NCI-H2171 treated with DMSO at 0.1 percent for 48 hours (cell line): ENCODE data around the gene SPTB.
A peak's percentile ranks its signal among the peaks of the same experiment; 100 is the strongest.

Experiments used
- DNase-seq: peaks from one replicate; lab custom pipeline; 2025; lab: John Stamatoyannopoulos, UW

SPTB gene

DNA sequence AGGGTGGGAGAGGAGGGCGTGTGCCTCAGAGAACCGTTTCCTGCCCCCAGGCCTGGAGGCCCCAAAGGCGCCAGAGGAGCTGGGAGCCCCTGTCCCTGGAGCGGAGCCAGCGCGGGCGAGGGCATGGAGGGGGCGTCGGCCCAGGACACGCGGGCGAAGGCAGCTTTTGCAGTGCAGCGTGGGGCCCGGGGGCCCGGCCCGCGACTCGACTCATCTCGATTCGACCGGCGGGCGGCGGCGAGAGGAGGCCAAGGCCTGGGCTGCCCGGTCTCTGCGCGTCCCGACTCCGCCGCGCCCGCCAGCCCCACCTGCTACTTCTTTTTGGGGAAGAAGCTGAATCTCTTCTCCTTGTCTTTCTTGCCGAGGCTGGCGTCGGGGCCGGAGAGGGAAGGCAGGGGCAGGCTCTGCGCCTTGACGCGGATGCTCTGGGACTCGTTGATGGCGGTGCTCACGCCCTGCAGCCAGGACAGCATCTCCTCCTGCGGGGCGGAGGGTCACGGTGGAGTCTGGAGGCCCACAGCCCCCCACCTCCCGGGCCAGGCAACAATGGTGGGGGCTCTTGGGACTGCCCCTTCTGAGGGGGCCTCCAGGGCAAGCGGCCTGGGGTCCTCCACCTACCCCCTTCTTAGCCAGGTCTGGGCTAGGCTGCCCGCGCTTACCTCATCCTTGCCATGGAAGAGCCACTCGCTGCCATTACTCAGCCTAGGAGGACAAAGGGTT, 130.6 kb downstream of the SPTB start:
- DNase-seq, result no peak

DNA sequence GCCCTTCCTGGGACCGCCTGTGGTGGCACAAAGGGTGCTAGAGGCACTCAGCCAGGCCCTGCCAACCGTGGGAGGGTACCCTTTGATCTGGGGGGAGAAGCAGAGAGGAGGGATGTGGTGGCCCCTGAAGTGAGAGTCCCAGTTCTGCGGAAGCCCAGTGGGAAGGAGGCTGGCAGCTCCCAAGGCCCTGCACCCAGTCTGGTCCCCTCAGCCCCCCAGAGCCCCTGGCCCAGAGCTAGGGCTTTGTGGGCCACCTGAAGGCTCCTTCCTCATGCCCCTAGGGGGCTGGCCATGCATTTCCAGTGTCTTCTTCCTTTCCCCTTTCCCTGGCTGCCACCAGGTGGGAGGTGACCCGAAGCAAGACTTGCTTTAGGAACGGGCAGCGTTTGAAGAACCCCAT, 131.2 kb downstream of the SPTB start:
- no peak for DNase-seq

DNA sequence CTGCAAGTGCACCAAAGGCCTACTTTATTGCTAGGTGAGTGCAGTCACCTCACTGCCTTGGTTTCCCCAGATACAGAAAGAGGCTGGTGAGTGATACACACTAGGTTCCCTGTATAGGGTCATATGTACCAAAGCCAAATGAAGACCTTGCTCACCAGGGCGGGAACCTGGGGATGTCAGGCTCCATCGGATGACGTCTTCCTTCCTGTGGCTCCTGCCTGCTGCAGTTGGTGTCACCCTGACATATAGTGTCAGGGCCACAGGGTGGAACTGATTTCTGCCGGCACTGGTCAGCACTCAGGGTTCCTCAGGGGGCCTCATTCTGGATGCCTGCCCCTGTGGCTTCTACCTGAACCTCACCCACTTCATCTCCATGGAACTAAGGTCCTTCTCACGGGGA, 132.4 kb downstream of the SPTB start:
- no peak for DNase-seq

DNA sequence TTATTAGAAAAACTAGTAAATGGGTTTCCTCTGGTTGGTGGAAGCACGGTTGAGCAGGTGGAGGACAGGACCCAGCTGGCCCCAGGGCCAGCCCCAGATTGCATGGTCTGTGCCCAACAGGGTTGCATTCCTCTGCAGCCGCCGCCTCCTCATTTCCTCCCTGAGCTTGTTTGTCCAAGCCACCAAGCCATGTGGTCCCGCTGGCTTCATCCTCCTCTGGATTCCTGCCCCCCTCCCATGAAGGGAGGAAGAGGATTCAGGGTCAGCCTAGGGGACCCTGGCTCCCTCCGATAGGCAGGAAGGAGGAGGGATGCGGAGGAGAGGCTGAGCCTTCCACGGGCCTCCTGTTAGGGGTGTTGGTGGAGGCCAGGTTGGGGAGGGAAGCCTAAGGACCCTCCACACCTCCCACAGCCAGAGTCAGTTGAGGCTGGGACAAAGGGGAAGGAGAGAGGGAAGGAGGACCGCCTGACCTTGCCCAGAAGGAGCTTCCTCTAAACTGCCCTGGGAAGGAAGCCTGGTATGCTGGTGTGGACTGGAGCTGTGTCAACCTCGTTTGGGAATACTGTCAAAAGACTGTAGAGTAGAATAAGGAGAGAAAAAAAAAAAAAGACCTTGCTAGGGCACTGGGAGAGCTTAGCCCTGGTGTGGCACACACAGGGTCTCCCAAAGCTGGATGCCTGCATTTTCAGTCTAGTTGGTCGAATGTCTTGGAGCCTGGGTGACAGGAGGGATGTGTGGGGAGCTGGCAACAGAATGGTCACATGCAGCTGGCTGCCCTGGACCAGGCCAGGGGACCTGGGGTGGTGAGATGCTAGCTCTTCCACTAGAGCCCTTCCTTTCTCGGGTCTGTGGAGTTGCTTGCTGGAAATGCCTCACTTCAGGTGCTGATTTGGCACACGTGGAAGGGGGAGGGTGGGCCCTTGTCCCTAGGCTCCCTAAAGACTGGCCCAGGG, 133.1 kb downstream of the SPTB start:
- no peak for DNase-seq

DNA sequence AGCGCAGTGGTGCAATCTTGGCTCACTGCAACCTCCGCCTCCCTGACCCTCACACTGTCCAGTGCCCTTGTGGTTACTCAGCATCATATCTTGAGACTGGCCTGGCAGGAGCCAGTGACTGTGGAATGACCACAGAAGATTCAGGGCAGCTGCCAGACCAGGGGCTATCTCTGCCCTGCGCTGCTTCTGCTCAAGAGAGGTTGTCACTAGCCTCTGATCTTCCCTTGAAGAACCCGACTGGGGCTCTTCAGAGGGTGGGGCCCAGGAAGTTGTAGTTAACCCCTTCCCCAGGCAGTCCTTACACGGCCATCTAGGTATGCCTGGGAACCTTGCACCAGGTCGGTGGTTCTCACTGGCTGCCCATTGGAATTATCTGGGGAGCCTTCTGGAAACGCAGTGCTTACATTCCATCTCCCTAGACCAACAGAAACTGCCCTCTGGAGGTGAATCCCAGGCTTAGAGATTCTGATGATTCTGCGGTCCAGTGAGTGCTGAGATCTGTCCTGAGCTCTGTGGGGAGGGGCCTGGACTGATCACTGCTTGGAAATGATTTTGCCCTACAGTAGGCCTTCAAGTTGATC, 134.1 kb downstream of the SPTB start:
- no peak for DNase-seq

DNA sequence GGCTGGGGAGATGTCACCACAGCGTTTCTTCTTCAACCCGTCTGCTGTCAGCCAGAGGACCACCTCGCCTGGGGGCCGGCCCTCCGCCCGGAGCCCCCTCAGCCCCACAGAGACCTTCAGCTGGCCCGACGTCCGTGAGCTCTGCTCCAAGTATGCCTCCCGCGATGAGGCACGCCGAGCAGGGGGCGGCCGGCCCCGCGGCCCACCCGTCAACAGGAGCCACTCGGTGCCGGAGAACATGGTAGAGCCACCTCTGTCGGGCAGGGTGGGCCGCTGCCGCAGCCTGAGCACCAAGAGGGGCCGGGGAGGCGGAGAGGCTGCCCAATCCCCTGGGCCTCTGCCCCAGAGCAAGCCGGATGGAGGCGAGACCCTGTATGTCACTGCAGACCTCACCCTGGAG, 136.6 kb downstream of the SPTB start:
- DNase-seq, result no peak

DNA sequence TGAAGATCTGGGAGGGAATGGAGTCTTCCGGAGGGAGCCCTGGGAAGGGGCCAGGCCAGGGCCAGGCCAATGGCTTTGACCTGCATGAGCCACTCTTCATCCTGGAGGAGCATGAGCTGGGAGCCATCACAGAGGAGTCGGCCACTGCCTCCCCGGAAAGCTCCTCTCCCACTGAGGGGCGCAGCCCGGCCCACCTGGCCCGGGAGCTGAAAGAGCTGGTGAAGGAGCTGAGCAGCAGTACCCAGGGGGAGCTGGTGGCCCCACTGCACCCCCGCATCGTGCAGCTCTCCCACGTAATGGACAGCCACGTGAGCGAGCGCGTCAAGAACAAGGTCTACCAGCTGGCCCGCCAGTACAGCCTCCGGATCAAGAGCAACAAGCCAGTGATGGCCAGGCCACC, 137.7 kb downstream of the SPTB start:
- DNase-seq, result no peak

DNA sequence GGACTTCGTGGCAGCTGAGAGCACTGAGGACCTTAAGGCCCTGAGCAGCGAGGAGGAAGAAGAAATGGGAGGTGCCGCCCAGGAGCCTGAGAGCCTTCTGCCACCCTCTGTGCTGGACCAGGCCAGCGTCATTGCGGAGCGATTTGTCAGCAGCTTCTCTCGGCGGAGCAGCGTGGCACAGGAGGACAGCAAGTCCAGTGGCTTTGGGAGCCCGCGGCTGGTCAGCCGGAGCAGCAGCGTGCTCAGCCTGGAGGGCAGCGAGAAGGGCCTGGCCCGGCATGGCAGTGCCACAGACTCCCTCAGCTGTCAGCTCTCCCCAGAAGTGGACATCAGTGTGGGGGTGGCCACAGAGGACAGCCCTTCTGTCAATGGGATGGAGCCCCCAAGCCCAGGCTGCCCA, 138.5 kb downstream of the SPTB start:
- DNase-seq, result no peak

DNA sequence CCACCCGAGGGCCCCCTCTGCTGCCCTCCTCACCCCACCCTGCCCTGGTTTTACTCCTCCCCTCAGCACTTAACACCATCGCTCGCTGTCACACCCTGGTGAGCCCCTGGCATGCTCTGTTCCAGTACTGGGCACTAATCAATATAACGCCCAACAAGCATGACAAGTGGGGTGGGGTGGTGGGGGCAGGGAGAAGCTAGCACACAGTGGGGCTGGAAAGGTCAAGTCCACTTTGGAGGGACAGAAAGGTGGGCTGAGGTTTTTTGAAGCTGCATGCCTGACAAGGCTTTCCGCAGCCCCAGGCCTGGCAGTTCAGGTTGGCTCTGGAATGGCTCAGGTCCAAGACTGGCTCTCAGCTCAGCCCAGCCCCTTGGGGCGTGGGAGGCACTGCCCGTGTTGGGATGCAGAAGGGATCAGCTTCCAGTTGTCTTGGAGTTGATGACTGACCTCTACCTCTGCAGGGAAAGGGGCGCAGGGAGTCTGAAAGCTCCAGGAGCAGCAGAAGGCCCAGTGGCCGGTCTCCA, 141.4 kb downstream of the SPTB start:
- DNase-seq, result no peak

DNA sequence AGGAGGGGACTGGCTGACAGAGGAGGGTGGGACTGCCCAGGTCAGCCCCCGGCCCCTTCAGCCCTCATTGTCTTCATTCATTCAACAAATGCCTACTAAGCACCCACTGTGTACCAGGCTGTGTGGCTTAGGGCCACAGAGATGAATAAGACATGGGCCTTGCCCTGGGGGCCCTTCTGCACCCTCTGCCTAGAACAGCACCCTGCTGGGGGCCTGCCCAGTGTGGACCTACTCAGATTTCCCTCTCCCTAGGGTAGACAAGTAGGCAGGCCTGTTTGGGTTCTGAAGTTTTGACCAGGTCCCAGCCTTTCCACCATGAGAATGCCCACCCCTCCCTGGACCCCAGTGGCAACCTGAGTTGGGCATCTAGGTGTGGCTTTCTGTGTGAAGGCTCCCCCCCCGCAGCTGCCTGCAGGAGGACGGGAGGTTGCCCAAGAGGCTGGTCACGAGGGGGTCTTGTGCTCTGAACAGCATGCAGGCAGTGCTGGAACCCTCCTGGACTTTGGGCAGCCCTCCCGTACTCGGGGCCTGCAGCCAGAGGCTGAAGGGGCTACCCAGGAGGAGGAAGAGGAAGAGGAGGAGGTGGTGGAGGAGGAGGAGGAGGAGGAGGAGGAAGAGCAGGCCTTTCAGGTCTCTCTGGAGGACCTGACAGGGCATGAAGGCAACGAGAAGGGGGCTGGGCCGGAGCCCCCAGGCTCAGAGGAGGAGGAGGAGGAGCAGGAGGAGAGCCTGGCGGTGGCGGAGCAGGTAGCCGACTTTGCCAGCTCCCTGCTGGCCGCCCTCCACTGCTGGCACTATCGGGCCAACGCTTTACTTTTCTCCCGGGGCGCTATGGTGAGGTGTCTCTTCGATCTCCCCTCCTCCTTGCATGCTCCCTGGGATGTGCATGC, 142.1 kb downstream of the SPTB start:
- DNase-seq, result no peak

DNA sequence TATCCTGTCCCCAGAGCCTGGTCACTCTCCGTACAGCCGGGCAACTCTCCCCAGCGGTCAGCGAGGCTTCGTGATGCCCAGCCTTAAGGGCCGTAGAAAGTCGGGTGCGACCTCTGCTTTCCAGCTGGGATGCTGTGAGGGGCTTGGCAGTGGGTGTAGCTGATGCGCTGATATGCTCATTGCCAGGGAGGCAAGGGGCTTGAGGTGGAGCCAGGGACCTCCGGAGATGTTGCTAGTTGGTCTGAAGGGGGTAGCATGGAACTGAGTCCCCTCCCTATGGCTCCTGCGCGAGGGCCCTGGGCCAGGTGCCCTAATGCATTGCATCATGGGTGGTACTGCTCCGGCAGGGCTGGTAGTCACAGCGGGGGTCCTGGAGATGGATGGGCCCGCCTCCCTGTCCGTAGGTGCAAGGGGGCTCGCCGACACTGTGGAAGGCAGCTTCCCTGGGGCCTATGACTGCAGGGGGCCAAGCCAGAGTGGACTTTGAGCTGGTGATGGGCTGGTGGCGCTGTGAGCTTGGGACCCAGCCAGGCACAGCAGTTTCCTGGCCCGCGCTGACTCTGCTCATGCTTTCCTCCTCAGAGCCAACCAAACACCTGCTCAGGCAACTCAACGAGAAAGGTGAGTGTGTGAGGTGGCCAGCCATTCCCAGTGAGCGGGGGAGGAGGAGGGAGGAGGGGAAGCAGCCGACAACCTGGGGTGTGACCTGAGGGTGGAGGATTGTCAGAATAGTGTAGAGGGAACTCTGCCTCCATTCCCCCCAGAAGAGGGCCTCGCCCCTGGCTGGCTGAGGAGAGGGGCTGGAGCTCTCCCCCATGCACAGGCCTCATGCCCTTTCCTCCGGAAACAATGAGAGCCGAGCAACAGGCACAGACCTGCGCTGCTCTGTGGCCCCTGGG, 143.2 kb downstream of the SPTB start:
- peak; percentile 25 for DNase-seq

DNA sequence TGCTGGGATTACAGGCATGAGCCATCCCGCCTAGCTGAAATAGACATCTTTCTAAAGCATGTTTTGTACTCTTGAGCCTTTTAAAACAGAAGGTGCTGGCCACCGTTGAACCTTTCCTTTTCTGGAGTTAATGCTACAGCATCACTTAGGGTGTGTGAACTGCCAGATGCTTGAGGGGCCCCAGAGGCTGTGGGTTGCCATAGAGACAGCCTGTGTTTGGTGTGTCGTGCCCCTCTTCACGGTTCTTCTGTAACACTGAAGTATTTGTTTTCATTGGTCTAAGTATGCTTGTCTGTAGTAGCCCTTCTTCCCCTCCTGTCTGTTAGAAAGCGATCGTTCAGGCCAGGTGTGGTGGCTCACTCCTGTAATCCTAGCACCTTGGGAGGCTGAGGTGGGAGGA, 144.7 kb downstream of the SPTB start:
- DNase-seq, result peak; percentile 98

DNA sequence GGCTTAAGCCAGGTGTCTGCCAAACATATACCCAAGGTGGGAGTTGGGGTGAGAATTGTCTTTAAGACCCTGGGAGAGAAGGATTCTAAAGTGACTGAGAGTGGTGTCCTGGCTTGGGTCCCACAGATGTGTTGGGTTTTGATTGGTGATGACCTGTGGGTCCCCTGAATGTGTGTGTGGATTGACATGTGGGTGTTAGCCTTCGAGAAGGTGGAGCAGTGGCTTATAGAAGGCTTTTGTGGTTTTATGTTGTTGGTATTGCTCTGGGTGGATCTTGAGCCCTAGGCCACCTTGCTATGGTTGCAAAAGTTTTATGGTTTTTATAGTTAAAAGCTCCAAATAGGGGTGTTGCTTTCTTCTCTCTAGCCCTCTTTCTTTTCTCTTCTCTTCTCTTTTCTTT, 145.8 kb downstream of the SPTB start:
- no peak for DNase-seq

DNA sequence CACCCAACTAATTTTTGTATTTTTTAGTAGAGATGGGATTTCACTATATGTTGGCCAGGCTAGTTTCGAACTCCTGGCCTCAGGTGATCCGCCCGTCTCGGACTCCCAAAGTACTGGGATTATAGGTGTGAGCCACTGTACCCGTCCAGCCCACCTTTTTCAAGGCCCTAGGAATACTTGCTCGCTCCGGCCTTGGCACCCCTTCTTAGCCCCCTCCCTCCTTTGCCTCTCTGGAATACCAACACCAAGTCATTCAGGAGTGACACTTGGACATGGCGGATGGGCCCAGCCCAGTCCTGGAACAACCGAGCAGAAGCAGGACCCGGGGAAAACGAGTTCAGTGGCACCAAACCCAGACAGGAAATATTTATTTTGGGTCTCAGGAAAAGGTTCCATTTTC, 146.4 kb downstream of the SPTB start:
- DNase-seq, result no peak

DNA sequence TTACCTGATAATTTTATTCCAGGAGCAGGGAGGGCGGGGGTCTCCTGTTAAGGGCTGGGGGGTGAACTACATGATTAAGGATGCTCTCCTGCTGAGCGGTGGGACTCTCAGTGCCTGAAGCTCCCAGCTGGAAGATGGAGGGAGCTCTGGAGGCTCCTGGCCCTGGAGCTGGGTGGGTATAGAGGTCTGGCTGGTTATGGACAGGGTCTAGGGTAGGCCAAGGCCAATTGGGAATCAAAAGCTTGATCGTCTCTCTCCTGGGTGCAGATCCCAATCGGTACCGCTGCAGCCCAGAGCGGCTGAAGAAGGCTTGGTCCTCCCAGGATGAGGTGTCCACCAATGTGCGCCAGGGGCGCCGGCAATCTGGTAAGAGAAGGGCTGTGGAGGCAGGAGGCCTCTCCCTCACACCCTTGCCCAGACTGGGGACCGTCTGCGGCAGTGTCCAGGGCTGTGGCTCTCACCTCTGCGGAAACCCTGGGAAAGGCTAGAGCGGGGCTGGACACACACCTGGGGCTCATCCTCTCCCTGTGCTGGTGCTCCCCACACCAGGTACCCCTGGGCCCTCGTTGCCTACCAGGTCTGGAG, 147.1 kb downstream of the SPTB start:
- no peak for DNase-seq

DNA sequence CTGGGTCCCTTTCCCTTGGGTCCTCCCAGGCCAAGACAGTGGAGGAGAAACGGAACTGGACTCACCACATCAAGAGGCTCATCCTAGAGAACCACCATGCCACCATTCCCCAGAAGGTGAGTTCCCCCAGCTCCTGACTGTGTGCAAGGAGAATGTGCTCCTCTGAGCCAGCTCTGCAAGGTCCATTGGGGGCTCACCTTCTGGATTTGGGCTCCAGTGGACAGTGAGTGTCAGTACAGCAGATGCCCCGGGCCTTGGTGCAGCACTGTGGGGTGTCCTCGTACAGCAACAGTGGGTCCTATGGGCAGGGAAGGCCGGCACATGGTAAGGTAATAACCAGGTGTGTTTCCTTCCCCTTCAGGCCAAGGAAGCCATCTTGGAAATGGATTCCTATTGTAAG, 147.6 kb downstream of the SPTB start:
- DNase-seq, result no peak

DNA sequence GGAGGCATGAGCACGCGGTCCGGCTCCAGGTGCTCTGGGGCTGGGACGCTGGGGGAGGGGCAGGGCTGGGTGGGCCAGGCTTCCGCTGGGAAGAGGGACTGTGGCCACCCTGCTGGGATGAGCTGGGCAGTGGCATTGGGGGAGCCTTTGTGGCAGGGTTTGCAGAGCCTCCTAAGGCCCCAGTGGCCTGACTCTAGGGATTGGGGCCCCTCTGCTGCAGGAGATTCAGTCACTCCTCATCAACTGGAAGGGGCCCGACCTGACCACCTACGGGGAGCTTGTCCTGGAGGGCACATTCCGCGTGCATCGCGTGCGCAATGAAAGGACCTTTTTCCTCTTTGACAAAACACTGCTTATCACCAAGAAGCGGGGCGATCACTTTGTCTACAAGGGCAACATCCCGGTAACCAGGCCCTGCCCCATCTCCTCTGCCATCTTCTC, 148.5 kb downstream of the SPTB start:
- DNase-seq, result no peak

DNA sequence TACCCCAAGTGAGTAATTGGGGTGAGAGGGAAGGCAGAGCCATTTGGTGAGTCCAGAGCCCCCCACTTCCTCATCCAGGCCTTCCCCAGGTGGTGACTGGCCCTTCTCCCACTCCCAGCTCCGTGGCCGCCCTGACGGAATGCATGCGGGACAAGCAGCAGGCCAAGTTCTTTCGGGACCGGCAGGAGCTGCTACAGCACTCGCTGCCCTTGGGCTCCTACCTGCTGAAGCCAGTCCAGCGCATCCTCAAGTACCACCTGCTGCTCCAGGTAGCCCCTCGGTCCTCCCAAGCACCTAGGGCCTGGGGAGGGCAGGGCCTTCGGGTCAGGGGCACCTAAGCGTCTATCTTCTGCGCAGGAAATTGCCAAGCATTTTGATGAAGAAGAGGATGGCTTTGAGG, 149.0 kb downstream of the SPTB start:
- no peak for DNase-seq

DNA sequence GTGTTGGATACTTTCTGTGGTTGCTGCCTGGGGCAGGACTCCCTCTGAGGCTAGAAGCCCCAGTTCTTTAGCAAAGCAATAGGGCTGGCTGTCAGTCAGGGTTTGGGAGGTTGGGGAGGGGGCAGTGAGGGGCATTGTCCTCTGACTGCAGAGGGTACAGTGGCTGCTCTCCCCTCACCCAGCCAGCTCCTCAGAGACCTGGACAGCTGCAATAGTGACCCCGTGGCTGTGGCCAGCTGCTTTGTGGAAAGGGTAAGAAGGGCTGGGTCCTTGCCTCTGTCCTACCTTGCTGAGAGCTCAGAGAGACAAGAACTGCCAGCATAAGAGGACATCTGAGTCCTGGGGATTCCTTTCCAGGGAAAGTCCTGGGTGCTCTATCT, 149.7 kb downstream of the SPTB start:
- no peak for DNase-seq

DNA sequence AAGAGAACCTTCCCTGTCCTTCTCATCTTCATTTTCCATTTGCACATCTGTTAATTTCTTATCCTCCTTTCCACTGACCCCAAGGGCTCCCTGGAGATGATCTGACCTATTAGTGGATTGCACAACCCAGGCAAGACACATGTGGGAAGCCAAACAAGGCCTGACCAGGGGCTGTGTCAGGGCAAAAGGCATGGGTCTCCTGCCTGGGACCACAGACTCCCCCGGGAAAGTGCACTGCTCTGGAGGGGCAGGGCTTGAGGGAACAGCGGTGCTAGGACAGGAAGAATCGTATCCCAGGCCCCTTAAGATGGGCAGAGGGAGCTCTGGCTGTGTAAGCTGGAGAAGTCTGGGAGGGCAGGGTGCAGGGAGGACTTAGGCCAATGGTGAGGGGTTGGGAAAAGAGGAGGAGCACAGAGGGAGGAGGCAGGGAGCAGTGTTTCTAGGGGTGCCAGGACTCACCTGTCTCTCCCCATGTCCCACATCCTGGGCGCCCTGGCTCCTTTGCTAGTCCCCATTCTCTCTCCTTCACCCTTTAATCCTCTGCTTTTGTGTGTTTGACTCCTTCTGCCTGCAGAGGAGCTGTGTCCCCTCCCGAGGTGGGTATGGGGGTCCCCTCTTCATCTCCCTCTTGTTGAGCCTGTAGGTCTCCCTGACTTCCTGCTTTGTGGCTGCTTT, 150.2 kb downstream of the SPTB start:
- DNase-seq, result no peak
